OCI-LY3 (cell line): ENCODE measurements around the gene RAB31.

ENCODE experiments used
- CTCF ChIP-seq: fragments of 200-600, 300-600 bp; sonication (generic); IDR thresholded peaks from 2 replicates; pipeline ENCODE4 v1.5.1; 2014; ENCODE audit warnings: antibody characterized with exemption, low read length, low read depth
- EZH2phosphoT487 ChIP-seq: fragments of 200-600 bp; shearing (Covaris generic); IDR thresholded peaks from 2 replicates; pipeline ENCODE4 v1.6.1; 2018; ENCODE audit warnings: antibody characterized with exemption, mixed run types, low read depth

- no peak for TF ChIP-seq CTCF
- TF ChIP-seq EZH2phosphoT487: no peak
Measured at GRCh38 chr18:9741406-9741792, 33.3 kb downstream of the RAB31 start.
